ENCODE measurements around the gene TP63. TPM values are rescaled to one million over a fixed set of nuclear protein-coding genes. Genes with fewer than 3 reads are reported as not detected.
"Not testable (repeated sequence)": the region's sequence is repeated elsewhere in the genome, so short reads cannot be mapped to it uniquely, and the experiment has no call there.

Gene TP63
- total RNA-seq, 3 donors from 2014 or later (not counting 1 experiment from before 2014, with no cell fraction given) = 0.30 TPM; not detected in 2

DNA sequence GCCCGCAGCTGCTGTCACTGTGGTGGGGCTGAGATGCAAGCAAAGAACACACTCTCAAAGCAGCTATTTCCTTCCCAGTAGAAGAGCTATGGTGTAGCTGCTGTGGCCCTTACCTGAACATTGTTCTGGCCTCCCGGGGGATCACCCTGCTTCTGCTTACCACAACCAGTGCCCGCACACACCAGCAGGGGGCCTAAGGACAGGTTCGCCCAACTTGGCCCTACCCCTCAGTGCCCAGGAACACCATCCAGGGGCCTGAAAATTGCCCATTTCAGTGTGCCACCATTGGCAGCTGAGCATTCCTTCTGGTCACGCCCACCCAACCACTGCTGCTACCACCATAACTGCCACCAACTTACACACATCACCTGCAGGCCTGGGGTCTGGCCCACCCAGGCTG, 113.0 kb downstream of the TP63 start:
- H3K4me3 ChIP-seq (ENCODE audit: low read length) = no peak overlapping the region
- no peak overlapping the region for H3K27ac Mint-ChIP-seq
- no peak for ATAC-seq

GRCh38 chr3:189745622-189746021, 114.4 kb downstream of the TP63 start:
- TF ChIP-seq CTCF (IDR thresholded peaks at IDR 0.05) = no peak
- ATAC-seq = no peak

More for the DNA sequence above, 113.0 kb downstream of the TP63 start:
- intact Hi-C loops (cut with micrococcal nuclease) = no loop called here
- no peaks in the 10 kb centered on the region for H3K27me3 ChIP-seq (ENCODE audit: control insufficient read depth, insufficient read depth, low read length)
- H3K4me1 ChIP-seq (ENCODE audit: control insufficient read depth, insufficient read depth, low read length) = no peaks in the 10 kb centered on the region
- Mint-ChIP-seq H3K4me1 (no peaks in the 10 kb centered on the region), H3K9me3 (peaks cover 11 to 19% of the 10 kb centered on the region in 2 donors), H3K4me3 (no peak overlapping the region), H3K36me3 (no peaks in the 10 kb centered on the region), H3K27me3 (ENCODE audit: low read depth in 2 of 2) (no peaks in the 10 kb centered on the region)
- TF ChIP-seq CTCF (IDR thresholded peaks at IDR 0.05) = no peak
- WGBS (ENCODE audit: insufficient coverage) = 96% methylated on average over 5 of the region's 5 CpGs
- no peak overlapping the region for H3K27ac ChIP-seq (ENCODE audit: low read length)
- H3K9me3 ChIP-seq (ENCODE audit: control insufficient read depth, insufficient read depth, low read length) = peaks cover 8% of the 10 kb centered on the region
- H3K36me3 ChIP-seq (ENCODE audit: control insufficient read depth, insufficient read depth, low read length) = no peaks in the 10 kb centered on the region
- no peak for DNase-seq

GRCh38 chr3:189748046-189748445, 116.9 kb downstream of the TP63 start:
- Histone ChIP-seq H3K4me1 (ENCODE audit: control insufficient read depth, insufficient read depth, low read length) (no peaks in the 10 kb centered on the region), H3K4me3 (ENCODE audit: low read length) (no peak overlapping the region), H3K9me3 (ENCODE audit: control insufficient read depth, insufficient read depth, low read length) (peaks cover 8% of the 10 kb centered on the region), H3K27ac (ENCODE audit: low read length) (no peak overlapping the region), H3K27me3 (ENCODE audit: control insufficient read depth, insufficient read depth, low read length) (no peaks in the 10 kb centered on the region), H3K36me3 (ENCODE audit: control insufficient read depth, insufficient read depth, low read length) (no peaks in the 10 kb centered on the region)
- no peaks in the 10 kb centered on the region for H3K27me3 Mint-ChIP-seq (ENCODE audit: low read depth in 2 of 2)
- H3K4me3 Mint-ChIP-seq = no peak overlapping the region
- no peaks in the 10 kb centered on the region for H3K36me3 Mint-ChIP-seq
- TF ChIP-seq CTCF (IDR thresholded peaks at IDR 0.05) = no peak
- peaks cover 8 to 15% of the 10 kb centered on the region in 2 donors for H3K9me3 Mint-ChIP-seq
- intact Hi-C loops (cut with micrococcal nuclease) = no loop called here
- no CpG with 5 or more reads among the region's 2 CpGs for WGBS (ENCODE audit: insufficient coverage)
- no peaks in the 10 kb centered on the region for H3K4me1 Mint-ChIP-seq
- H3K27ac Mint-ChIP-seq = no peak overlapping the region
- DNase-seq (no peak), ATAC-seq (no peak)

More at GRCh38 chr3:189745622-189746021, 114.4 kb downstream of the TP63 start:
- DNase-seq = no peak
- no peaks in the 10 kb centered on the region for H3K36me3 ChIP-seq (ENCODE audit: control insufficient read depth, insufficient read depth, low read length)
- Mint-ChIP-seq H3K9me3 (peaks cover 11 to 19% of the 10 kb centered on the region in 2 donors), H3K27me3 (ENCODE audit: low read depth in 2 of 2) (no peaks in the 10 kb centered on the region), H3K27ac (no peak overlapping the region), H3K4me3 (no peak overlapping the region), H3K4me1 (no peaks in the 10 kb centered on the region), H3K36me3 (no peaks in the 10 kb centered on the region)
- intact Hi-C loops (cut with micrococcal nuclease) = no loop called here
- peaks cover 8% of the 10 kb centered on the region for H3K9me3 ChIP-seq (ENCODE audit: control insufficient read depth, insufficient read depth, low read length)
- H3K4me1 ChIP-seq (ENCODE audit: control insufficient read depth, insufficient read depth, low read length) = no peaks in the 10 kb centered on the region
- no peak overlapping the region for H3K4me3 ChIP-seq (ENCODE audit: low read length)
- H3K27me3 ChIP-seq (ENCODE audit: control insufficient read depth, insufficient read depth, low read length) = no peaks in the 10 kb centered on the region
- H3K27ac ChIP-seq (ENCODE audit: low read length) = no peak overlapping the region
- WGBS (ENCODE audit: insufficient coverage) = 100% methylated on average over 1 of the region's 1 CpG

DNA sequence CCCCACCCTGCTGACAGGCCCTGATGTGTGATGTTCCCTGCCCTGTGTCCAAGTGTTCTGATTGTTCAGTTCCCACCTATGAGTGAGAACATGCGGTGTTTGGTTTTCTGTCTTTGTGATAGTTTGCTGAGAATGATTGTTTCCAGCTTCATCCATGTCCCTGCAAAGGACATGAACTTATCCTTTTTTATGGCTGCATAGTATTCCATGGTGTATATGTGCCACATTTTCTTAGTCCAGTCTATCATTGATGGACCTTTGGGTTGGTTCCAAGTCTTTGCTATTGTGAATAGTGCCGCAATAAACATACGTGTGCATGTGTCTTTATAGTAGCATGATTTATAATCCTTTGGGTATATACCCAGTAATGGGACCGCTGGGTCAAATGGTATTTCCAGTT, 119.8 kb downstream of the TP63 start:
- peaks cover 7 to 15% of the 10 kb centered on the region in 2 donors for H3K9me3 Mint-ChIP-seq
- H3K36me3 Mint-ChIP-seq; H3K36me3 ChIP-seq (ENCODE audit: control insufficient read depth, insufficient read depth, low read length); H3K27ac Mint-ChIP-seq; H3K4me1 ChIP-seq (ENCODE audit: control insufficient read depth, insufficient read depth, low read length); H3K9me3 ChIP-seq (ENCODE audit: control insufficient read depth, insufficient read depth, low read length); ATAC-seq; H3K27me3 Mint-ChIP-seq (ENCODE audit: low read depth in 2 of 2); H3K27ac ChIP-seq (ENCODE audit: low read length); H3K27me3 ChIP-seq (ENCODE audit: control insufficient read depth, insufficient read depth, low read length); intact Hi-C loops (cut with micrococcal nuclease); H3K4me1 Mint-ChIP-seq; H3K4me3 Mint-ChIP-seq; H3K4me3 ChIP-seq (ENCODE audit: low read length); DNase-seq: not testable (repeated sequence)
- WGBS (ENCODE audit: insufficient coverage) = 89% methylated on average over 1 of the region's 4 CpGs

All from natural killer cell (primary cell).